WERI-Rb-1 (cell line): ENCODE results near the gene MAP3K2.

Source experiments
- DNase-seq: peaks from one replicate; pipeline ENCODE4 v3.0.0-alpha.2; 2020
- H3K27ac ChIP-seq: fragments of 250-450 bp; sonication (Bioruptor Pico); 2 replicates; pipeline ENCODE4 v1.5.1; 2020; ENCODE audit warnings: mild to moderate bottlenecking, moderate library complexity
- H3K27me3 ChIP-seq: fragments of 250-450 bp; sonication (Bioruptor Pico); 2 replicates; pipeline ENCODE4 v1.5.1; 2021; ENCODE audit warnings: mild to moderate bottlenecking, low read depth, moderate library complexity; ENCODE audit not compliant: insufficient read depth, severe bottlenecking
- H3K36me3 ChIP-seq: fragments of 250-450 bp; sonication (Bioruptor Pico); 2 replicates; pipeline ENCODE4 v1.5.1; 2020; ENCODE audit warnings: mild to moderate bottlenecking, moderate library complexity
- H3K4me3 ChIP-seq: 2 replicates; pipeline ENCODE4 v1.5.1; 2011; ENCODE audit warnings: low read depth, mild to moderate bottlenecking, control low read depth, low read length
- H3K9me3 ChIP-seq: fragments of 250-450 bp; sonication (Bioruptor Pico); 2 replicates; pipeline ENCODE4 v1.5.1; 2021; ENCODE audit warnings: mild to moderate bottlenecking, moderate library complexity; ENCODE audit not compliant: severe bottlenecking
- CTCF ChIP-seq: IDR thresholded peaks from 2 replicates; pipeline ENCODE4 v1.5.1; 2011; ENCODE audit warnings: low read depth, mild to moderate bottlenecking, control low read depth, inconsistent platforms, low read length

Gene MAP3K2

GRCh38 chr2:127347734-127348392 lies 39.9 kb downstream of the MAP3K2 start:
- Histone ChIP-seq H3K9me3 (peaks cover 3% of the 10 kb centered on the region), H3K4me3 (no peak overlapping the region), H3K27ac (no peak overlapping the region), H3K27me3 (no peaks in the 10 kb centered on the region), H3K36me3 (no peaks in the 10 kb centered on the region)
- DNase-seq: peak; percentile 21
- TF ChIP-seq CTCF: no peak

- Histone ChIP-seq H3K36me3 (no peaks in the 10 kb centered on the region), H3K4me3 (no peak overlapping the region), H3K27me3 (no peaks in the 10 kb centered on the region), H3K27ac (no peak overlapping the region), H3K9me3 (no peaks in the 10 kb centered on the region)
- DNase-seq: no peak
- no peak for TF ChIP-seq CTCF
These were observed 40.8 kb downstream of the MAP3K2 start for GRCh38 chr2:127347015-127347414.

- Histone ChIP-seq H3K27ac (no peak overlapping the region), H3K9me3 (no peaks in the 10 kb centered on the region), H3K36me3 (peaks cover 4% of the 10 kb centered on the region; the same call in 1 of the 2 replicates), H3K27me3 (no peaks in the 10 kb centered on the region), H3K4me3 (no peak overlapping the region)
- no peak for DNase-seq
- no peak for TF ChIP-seq CTCF
These were observed 44.5 kb downstream of the MAP3K2 start for GRCh38 chr2:127343277-127343676.

- no peak for DNase-seq
- Histone ChIP-seq H3K4me3 (no peak overlapping the region), H3K27me3 (no peaks in the 10 kb centered on the region), H3K36me3 (peaks cover 8% of the 10 kb centered on the region), H3K27ac (no peak overlapping the region), H3K9me3 (no peaks in the 10 kb centered on the region)
- TF ChIP-seq CTCF: no peak
These were observed 45.7 kb downstream of the MAP3K2 start for GRCh38 chr2:127342101-127342500.

GRCh38 chr2:127332335-127332734 lies 55.4 kb downstream of the MAP3K2 start:
- no peak for DNase-seq
- H3K27me3 ChIP-seq: no peaks in the 10 kb centered on the region
- no peak for TF ChIP-seq CTCF
- no peak overlapping the region for H3K4me3 ChIP-seq
- H3K9me3 ChIP-seq: no peaks in the 10 kb centered on the region
- peaks cover 19% of the 10 kb centered on the region for H3K36me3 ChIP-seq
- no peak overlapping the region for H3K27ac ChIP-seq

- no peak for DNase-seq
- no peak for TF ChIP-seq CTCF
- H3K4me3 ChIP-seq: no peak overlapping the region
- H3K27ac ChIP-seq: no peak overlapping the region
- H3K36me3 ChIP-seq: peaks cover 18% of the 10 kb centered on the region
- no peaks in the 10 kb centered on the region for H3K27me3 ChIP-seq
- no peaks in the 10 kb centered on the region for H3K9me3 ChIP-seq
These were observed 57.0 kb downstream of the MAP3K2 start for GRCh38 chr2:127330753-127331152.
